Activated CD8-positive, alpha-beta memory T cell treated with anti-CD3 and anti-CD28 coated beads, Interleukin-2, amount 10 ng/mL, durations not matched to agents 7 days and 5 days (primary cell): ENCODE measurements around the gene RUSC1. TPM values are rescaled to one million over a fixed set of nuclear protein-coding genes. Genes with fewer than 3 reads are reported as not detected.
"Not testable (repeated sequence)": the region's sequence is repeated elsewhere in the genome, so short reads cannot be mapped to it uniquely, and the experiment has no call there.

Experiments
- ATAC-seq: fragments of 150-1000 bp; cut with Tn5 transposase; one replicate; pipeline ENCODE4 v1.10.0; 2021; ENCODE audit warnings: moderate library complexity
- CTCF ChIA-PET: fragments of 350-600 bp; sonication (Branson Sonifier 250); formaldehyde crosslinking; loops from one replicate; lab custom pipeline; 2021; ENCODE audit warnings: antibody characterized with exemption; lab: Charles Lee
- DNase-seq: peaks from one replicate; pipeline ENCODE4 v3.0.0-alpha.2; 2020
- H3K27ac Mint-ChIP-seq: one replicate; pipeline ENCODE4 v1.8.0; 2021; ENCODE audit warnings: mild to moderate bottlenecking, mixed read lengths
- H3K27me3 Mint-ChIP-seq: one replicate; pipeline ENCODE4 v1.8.0; 2021; ENCODE audit warnings: mixed read lengths
- H3K36me3 Mint-ChIP-seq: one replicate; pipeline ENCODE4 v1.8.0; 2021; ENCODE audit warnings: mild to moderate bottlenecking, mixed read lengths
- H3K4me1 Mint-ChIP-seq: one replicate; pipeline ENCODE4 v1.8.0; 2021; ENCODE audit warnings: mixed read lengths
- H3K4me3 Mint-ChIP-seq: one replicate; pipeline ENCODE4 v1.8.0; 2021; ENCODE audit warnings: mild to moderate bottlenecking, moderate library complexity, mixed read lengths
- H3K9me3 Mint-ChIP-seq: one replicate; pipeline ENCODE4 v1.8.0; 2022; ENCODE audit warnings: low read depth, mixed read lengths
- total RNA-seq, 2 experiments: library from RNA; stranded (reverse); gene quantifications; one replicate each; pipeline ENCODE4 v1.2.3, GENCODE V29; 2021

Gene RUSC1
- total RNA-seq, 2 experiments from 2014 or later: 29.1 to 33.2 TPM

DNA sequence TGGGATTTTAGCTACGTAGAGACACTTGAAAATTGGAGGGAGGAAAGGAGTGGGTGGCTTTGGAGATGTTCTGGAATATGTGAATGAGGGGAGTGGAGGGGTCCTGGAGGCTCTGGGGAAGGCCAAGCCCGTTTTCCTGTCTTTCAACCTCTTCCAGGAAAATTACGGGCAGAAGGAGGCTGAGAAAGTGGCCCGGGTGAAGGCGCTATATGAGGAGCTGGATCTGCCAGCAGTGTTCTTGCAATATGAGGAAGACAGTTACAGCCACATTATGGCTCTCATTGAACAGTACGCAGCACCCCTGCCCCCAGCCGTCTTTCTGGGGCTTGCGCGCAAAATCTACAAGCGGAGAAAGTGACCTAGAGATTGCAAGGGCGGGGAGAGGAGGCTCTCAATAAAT is 442 bp upstream of the RUSC1 start:
- peaks cover 43% of the 10 kb centered on the region for H3K4me1 Mint-ChIP-seq
- H3K36me3 Mint-ChIP-seq: peaks cover 18% of the 10 kb centered on the region
- no peak for ATAC-seq
- CTCF ChIA-PET: interaction anchor here (0.8 to 9.0 kb wide), 5 partner anchors 8 to 69 kb away, joined by 3 to 160 read pairs (median 36); partner anchors contain the start of genes FDPS and SCAMP3
- no peak for DNase-seq
- no peaks in the 10 kb centered on the region for H3K27me3 Mint-ChIP-seq
- H3K27ac Mint-ChIP-seq: peak overlapping the region; percentile 25
- H3K4me3 Mint-ChIP-seq: no peak overlapping the region
- H3K9me3 Mint-ChIP-seq: no peaks in the 10 kb centered on the region

DNA sequence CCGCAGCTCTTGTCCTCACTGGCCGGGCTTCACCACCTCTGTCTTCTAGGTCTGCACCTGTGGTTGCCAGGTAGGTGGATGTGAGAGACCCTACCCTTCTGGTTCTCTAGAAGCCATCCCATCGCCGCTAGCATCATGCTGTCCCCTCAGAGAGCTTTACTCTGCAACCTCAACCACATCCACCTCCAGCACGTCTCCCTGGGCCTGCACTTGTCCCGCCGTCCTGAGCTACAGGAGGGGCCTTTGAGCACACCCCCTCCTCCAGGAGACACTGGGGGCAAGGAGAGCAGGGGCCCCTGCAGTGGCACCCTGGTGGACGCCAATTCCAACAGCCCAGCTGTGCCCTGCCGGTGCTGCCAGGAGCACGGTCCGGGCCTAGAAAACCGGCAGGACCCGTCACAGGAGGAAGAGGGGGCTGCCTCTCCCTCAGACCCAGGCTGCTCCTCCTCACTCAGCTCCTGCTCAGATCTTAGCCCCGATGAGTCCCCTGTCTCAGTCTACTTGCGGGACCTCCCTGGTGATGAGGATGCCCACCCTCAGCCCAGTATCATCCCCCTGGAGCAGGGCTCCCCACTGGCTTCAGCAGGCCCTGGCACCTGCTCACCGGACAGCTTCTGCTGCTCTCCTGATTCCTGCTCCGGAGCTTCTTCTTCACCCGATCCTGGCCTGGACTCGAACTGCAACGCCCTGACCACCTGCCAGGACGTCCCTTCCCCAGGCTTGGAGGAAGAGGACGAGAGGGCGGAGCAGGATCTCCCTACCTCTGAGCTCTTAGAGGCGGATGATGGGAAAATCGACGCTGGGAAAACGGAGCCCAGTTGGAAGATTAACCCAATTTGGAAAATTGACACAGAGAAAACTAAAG is 1.2 kb downstream of the RUSC1 start:
- Mint-ChIP-seq H3K4me3 (peak overlapping the region; percentile 85), H3K9me3 (no peaks in the 10 kb centered on the region), H3K4me1 (peaks cover 51% of the 10 kb centered on the region), H3K36me3 (peaks cover 18% of the 10 kb centered on the region), H3K27ac (no peak overlapping the region), H3K27me3 (no peaks in the 10 kb centered on the region)
- ATAC-seq (no peak), DNase-seq (no peak)
- CTCF ChIA-PET: interaction anchor here (0.6 to 9.0 kb wide), 18 partner anchors 10 to 215 kb away, joined by 3 to 160 read pairs (median 6); partner anchors contain the start of genes CLK2, ENTREP3, FDPS and HCN3

DNA sequence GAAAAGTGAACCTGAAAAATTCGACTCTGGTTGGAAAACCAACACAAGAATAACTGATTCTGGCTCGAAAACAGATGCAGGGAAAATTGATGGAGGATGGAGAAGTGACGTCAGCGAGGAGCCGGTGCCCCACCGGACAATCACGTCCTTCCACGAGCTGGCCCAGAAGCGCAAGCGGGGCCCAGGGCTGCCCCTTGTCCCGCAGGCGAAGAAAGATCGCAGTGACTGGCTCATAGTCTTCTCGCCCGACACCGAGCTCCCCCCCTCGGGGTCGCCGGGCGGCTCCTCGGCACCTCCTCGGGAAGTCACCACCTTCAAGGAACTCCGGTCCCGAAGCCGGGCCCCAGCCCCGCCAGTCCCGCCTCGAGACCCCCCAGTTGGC is 1.9 kb downstream of the RUSC1 start:
- Mint-ChIP-seq H3K4me3 (peak overlapping the region; percentile 85), H3K27me3 (no peaks in the 10 kb centered on the region), H3K9me3 (no peaks in the 10 kb centered on the region), H3K4me1 (peaks cover 49% of the 10 kb centered on the region), H3K36me3 (peaks cover 18% of the 10 kb centered on the region), H3K27ac (no peak overlapping the region)
- CTCF ChIA-PET: interaction anchor here (0.6 to 9.0 kb wide), 18 partner anchors 11 to 214 kb away, joined by 3 to 160 read pairs (median 6); partner anchors contain the start of genes CLK2, FDPS, HCN3 and KRTCAP2
- DNase-seq (peak; percentile 53), ATAC-seq (no peak)

DNA sequence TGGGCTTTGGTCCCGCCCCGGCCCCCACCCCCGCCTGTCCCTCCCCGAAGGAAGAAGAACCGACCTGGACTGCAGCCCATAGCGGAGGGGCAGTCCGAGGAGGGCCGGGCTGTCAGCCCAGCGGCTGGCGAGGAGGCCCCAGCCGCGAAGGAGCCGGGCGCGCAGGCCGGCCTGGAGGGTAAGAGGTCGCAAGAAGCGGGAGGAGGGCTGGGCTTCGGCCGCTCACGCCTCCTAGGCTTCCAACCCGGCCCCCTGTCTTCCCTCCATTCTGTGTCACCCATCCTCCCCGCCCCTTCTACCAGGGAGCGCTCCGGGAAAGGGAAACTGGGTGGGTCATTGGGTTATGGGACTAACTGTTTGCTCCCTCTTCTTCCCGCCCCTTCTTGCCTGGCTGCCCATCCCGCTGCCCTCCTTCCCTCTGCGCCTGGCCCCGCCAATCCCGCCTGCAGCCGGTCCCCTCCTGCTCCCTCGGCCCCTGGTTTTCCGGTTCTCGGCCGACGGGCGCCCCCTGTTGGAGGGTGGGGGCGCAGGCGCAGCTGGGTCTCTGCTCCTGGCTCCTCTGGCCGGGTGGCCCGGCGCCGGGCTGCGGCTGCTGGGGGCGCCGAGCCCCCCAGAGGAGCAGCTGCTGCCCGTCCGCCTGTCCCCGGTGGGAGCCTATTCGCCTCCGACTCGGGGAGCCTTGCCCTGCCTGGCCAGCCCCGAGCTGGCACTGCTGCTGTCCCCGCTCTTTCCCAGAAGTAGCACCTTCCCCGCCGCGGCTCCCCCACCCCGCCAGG is 2.4 kb downstream of the RUSC1 start:
- peak overlapping the region; percentile 85 for H3K4me3 Mint-ChIP-seq
- H3K9me3 Mint-ChIP-seq: no peaks in the 10 kb centered on the region
- DNase-seq (peak; percentile 90), ATAC-seq (peak; percentile 58)
- peaks cover 17% of the 10 kb centered on the region for H3K36me3 Mint-ChIP-seq
- CTCF ChIA-PET: interaction anchor here (0.6 to 9.0 kb wide), 36 partner anchors 11 to 396 kb away, joined by 3 to 160 read pairs (median 5); partner anchors contain the start of genes CLK2, ENTREP3, FDPS and HCN3
- H3K27ac Mint-ChIP-seq: peak overlapping the region; percentile 76
- H3K27me3 Mint-ChIP-seq: no peaks in the 10 kb centered on the region
- peaks cover 51% of the 10 kb centered on the region for H3K4me1 Mint-ChIP-seq

DNA sequence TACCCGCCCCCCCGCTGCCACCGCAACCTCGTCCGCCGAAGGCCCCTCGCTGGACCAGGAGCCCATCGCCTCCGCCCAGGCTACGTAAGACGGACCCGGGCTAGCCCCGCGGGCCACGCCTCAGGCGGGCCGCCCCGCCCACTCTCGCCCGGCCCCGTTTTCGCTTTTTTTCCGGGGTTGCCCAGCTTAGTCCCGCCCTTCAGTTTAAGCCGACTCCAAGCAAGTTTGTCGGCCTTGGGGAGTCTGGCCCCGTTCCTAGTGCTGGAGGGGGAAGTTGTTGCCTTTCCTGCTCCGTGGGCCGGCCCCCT is 3.0 kb downstream of the RUSC1 start:
- H3K27me3 Mint-ChIP-seq: no peaks in the 10 kb centered on the region
- DNase-seq: peak; percentile 90
- CTCF ChIA-PET: interaction anchor here (0.6 to 9.0 kb wide), 36 partner anchors 12 to 395 kb away, joined by 3 to 160 read pairs (median 4); partner anchors contain the start of genes CLK2, ENTREP3, FDPS and HCN3
- peak; percentile 69 for ATAC-seq
- peaks cover 15% of the 10 kb centered on the region for H3K36me3 Mint-ChIP-seq
- peak overlapping the region; percentile 85 for H3K4me3 Mint-ChIP-seq
- H3K27ac Mint-ChIP-seq: peak overlapping the region; percentile 78
- H3K9me3 Mint-ChIP-seq: no peaks in the 10 kb centered on the region
- peaks cover 49% of the 10 kb centered on the region for H3K4me1 Mint-ChIP-seq

DNA sequence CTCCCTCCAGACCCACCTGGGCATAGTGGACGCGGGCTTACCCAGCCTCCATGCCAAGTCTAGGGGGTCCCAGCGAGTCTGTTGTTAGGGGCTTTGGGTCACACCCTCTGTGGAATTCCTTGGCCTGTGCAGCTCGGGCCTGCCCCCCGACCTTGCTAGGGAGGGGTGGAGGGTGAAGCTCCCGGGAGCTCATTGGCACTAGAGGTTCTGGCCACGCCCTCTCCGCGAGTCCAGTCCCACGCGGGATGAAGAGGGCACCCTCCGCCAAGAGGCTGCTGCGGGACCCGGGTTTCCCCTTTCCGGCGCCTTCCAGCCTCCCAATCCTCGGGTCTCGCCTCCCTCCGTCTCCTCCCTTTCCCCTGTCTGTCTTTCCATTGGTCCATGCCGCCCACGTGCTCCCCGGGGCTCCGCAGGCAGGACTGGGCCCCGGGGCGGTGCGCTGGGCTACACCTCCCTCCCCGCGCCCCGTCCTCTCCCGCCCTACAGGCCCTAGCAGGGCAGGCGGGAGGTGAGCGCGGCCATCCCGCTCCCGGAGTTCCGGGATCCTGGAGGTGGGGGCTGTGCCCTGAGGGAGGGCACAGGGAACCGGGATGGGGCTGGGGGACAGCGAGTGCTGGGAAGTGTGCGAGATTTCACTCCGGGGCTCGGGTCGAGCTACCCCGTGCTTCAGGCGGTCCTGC is 3.5 kb downstream of the RUSC1 start:
- DNase-seq (peak; percentile 94), ATAC-seq (peak; percentile 84)
- Mint-ChIP-seq H3K4me1 (peaks cover 46% of the 10 kb centered on the region), H3K27ac (peak overlapping the region; percentile 78), H3K4me3 (peak overlapping the region; percentile 85), H3K9me3 (no peaks in the 10 kb centered on the region), H3K36me3 (peaks cover 11% of the 10 kb centered on the region), H3K27me3 (no peaks in the 10 kb centered on the region)
- CTCF ChIA-PET: interaction anchor here (0.9 to 9.0 kb wide), 34 partner anchors 12 to 395 kb away, joined by 3 to 160 read pairs (median 4); partner anchors contain the start of genes CLK2, ENTREP3, FDPS and SCAMP3

DNA sequence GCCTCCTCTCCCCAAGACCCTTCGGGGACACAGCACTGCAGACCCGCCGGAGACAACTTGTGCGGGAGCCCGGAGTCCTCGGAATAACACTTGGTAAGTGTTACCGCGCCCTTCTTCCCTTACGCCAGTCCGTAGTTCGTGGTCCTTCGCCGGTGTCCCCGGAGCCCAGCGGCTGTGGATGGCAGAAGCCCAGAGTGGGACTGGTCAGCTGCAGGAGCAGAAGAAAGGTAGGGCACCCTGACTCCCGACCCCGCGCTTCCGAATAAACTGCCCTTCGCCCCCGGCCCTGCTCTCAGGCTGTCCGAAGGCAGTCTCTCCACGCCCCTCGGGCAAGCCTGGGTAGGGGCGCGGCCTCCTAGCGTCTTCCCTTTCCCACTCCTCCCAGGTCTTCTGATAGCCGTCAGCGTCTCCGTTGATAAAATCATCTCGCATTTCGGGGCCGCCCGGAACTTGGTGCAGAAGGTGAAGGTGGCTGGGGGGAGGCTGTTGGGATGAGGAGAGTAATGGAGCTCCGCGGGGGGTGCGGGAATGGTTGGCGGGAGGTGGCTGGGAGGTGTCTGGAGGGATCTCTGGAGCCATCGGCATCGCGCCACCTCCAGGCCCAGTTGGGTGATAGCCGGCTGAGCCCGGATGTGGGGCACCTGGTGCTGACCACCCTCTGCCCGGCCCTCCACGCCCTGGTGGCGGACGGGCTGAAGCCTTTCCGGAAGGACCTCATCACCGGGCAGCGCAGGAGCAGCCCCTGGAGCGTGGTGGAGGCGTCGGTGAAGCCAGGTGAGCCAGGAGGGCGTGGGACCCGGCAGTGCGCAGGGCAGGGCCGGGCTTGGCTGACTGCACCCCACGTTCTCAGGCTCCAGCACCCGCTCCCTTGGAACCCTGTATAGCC is 4.3 kb downstream of the RUSC1 start:
- Mint-ChIP-seq H3K9me3 (no peaks in the 10 kb centered on the region), H3K4me1 (peaks cover 40% of the 10 kb centered on the region), H3K27me3 (no peaks in the 10 kb centered on the region), H3K4me3 (peak overlapping the region; percentile 85), H3K27ac (peak overlapping the region; percentile 78), H3K36me3 (peaks cover 7% of the 10 kb centered on the region)
- DNase-seq (peak; percentile 50), ATAC-seq (no peak)
- CTCF ChIA-PET: interaction anchor here (1.2 to 9.0 kb wide), 9 partner anchors 15 to 118 kb away, joined by 4 to 160 read pairs (median 24); partner anchors contain the start of genes CLK2 and FDPS

DNA sequence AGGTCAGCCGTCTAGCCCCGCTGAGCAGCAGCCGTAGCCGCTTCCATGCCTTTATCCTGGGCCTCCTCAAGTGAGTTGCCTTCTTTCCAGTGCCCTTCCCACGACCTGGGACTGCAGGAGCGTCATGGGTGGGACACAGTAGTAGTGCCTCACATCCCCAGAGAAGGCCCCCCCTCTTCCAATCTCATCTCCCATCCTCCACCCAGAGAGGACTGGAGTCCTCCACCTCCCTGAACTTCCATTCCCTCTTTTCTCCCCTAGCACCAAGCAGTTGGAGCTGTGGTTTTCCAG is 4.9 kb downstream of the RUSC1 start:
- no peaks in the 10 kb centered on the region for H3K27me3 Mint-ChIP-seq
- H3K9me3 Mint-ChIP-seq: no peaks in the 10 kb centered on the region
- peaks cover 8% of the 10 kb centered on the region for H3K36me3 Mint-ChIP-seq
- no peak for DNase-seq
- H3K4me1 Mint-ChIP-seq: peaks cover 39% of the 10 kb centered on the region
- no peak for ATAC-seq
- peak overlapping the region; percentile 50 for H3K27ac Mint-ChIP-seq
- CTCF ChIA-PET: interaction anchor here (4.4 to 7.1 kb wide), 2 partner anchors 47 to 74 kb away, joined by 26 to 160 read pairs; no protein-coding TSS in a partner anchor
- H3K4me3 Mint-ChIP-seq: peak overlapping the region; percentile 39

DNA sequence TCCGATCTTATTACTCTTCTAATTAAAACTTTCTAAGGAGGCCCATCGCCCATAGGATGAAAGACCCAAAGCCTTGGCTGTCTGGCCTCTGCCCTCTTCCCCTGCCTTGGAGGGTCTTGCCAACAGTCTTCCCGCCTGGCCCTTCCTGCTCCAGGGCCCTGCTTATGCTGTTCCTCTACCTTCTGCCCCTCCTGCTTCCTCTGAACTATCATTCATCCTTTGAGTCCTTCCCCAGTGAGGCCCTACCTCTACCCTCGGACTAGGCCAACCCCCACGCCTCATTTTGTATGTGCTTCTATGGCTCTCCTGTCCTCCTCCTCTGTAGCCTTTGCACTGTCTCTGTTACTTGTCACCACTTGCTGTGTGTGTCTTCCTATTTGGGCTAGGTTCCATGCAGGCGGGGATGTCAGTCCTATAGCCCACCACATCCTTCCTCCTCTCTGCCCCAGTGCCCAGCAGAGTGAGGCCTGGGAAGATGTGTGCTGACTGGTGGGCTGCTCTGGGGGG is 5.4 kb downstream of the RUSC1 start:
- DNase-seq (no peak), ATAC-seq (no peak)
- Mint-ChIP-seq H3K27ac (peak overlapping the region; percentile 50), H3K9me3 (no peaks in the 10 kb centered on the region), H3K4me3 (peak overlapping the region; percentile 39), H3K27me3 (no peaks in the 10 kb centered on the region), H3K4me1 (peaks cover 36% of the 10 kb centered on the region), H3K36me3 (peaks cover 11% of the 10 kb centered on the region)
- CTCF ChIA-PET: interaction anchor here (7.1 kb wide), 1 partner anchor 75 kb away, joined by 160 read pairs; no protein-coding TSS in a partner anchor

DNA sequence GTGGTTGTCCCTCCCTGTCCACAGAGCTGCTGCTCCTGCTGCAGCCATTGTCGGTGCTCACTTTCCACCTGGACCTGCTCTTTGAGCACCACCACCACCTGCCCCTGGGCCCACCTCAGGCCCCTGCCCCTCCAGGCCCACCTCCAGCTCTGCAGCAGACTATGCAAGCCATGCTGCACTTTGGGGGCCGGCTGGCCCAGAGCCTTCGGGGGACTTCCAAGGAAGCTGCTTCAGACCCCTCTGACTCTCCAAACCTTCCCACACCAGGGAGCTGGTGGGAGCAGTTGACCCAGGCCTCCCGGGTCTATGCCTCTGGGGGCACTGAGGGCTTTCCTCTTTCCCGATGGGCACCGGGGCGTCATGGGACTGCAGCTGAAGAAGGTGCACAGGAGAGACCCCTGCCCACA is 5.9 kb downstream of the RUSC1 start:
- no peak for DNase-seq
- Mint-ChIP-seq H3K27ac (no peak overlapping the region), H3K4me1 (peaks cover 32% of the 10 kb centered on the region), H3K27me3 (no peaks in the 10 kb centered on the region), H3K9me3 (no peaks in the 10 kb centered on the region), H3K36me3 (peaks cover 15% of the 10 kb centered on the region), H3K4me3 (no peak overlapping the region)
- ATAC-seq: no peak
- CTCF ChIA-PET: no interaction called here

DNA sequence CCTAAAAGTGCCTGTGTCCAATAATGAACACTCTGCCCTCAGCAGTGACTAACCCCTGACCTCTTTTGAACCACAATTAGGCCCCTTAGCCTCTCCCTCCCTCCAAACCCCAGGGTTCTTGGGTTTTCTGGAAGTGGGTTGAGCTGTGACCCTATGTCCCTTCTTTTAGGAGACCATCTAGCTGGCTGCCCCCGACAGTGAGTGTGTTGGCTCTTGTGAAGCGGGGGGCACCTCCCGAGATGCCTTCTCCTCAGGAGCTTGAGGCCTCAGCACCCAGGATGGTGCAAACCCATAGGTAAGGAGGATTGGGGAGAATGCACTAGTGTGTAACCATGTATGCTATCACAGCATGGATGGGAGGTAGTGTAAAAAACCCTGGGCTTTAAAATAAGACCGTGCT is 7.3 kb downstream of the RUSC1 start:
- peak overlapping the region; percentile 18 for H3K27ac Mint-ChIP-seq
- no peaks in the 10 kb centered on the region for H3K27me3 Mint-ChIP-seq
- ATAC-seq (no peak), DNase-seq (no peak)
- CTCF ChIA-PET: interaction anchor here (0.7 to 2.3 kb wide), 2 partner anchors 11 to 77 kb away, joined by 3 to 7 read pairs; no protein-coding TSS in a partner anchor
- H3K36me3 Mint-ChIP-seq: peaks cover 15% of the 10 kb centered on the region
- no peaks in the 10 kb centered on the region for H3K9me3 Mint-ChIP-seq
- peaks cover 22% of the 10 kb centered on the region for H3K4me1 Mint-ChIP-seq
- no peak overlapping the region for H3K4me3 Mint-ChIP-seq

DNA sequence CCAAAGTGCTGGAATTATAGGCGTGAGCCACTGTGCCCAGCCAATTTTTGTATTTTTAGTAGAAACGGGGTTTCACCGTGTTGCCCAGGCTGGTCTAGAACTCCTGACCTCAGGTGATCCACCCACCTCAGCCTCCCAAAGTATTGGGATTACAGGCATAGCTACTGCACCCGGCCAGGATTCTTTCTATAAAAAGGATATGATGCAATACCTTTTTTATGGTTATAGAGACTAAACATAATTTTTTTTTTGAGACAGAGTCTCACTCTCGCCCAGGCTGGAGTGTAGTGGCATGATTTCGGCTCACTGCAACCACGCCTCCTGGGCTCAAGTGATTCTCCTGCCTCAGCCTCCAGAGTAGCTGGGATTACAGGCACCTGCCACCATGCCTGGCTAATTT is 8.2 kb downstream of the RUSC1 start:
- not testable (repeated sequence) for H3K27me3 Mint-ChIP-seq, H3K4me3 Mint-ChIP-seq, H3K9me3 Mint-ChIP-seq, H3K27ac Mint-ChIP-seq, ATAC-seq, DNase-seq
- peaks cover 20% of the 10 kb centered on the region for H3K36me3 Mint-ChIP-seq
- CTCF ChIA-PET: interaction anchor here (0.6 to 2.3 kb wide), 2 partner anchors 78 to 208 kb away, joined by 3 to 7 read pairs; no protein-coding TSS in a partner anchor
- peaks cover 22% of the 10 kb centered on the region for H3K4me1 Mint-ChIP-seq
